ENCODE measurements around the gene ZNF436.

Gene ZNF436

DNA sequence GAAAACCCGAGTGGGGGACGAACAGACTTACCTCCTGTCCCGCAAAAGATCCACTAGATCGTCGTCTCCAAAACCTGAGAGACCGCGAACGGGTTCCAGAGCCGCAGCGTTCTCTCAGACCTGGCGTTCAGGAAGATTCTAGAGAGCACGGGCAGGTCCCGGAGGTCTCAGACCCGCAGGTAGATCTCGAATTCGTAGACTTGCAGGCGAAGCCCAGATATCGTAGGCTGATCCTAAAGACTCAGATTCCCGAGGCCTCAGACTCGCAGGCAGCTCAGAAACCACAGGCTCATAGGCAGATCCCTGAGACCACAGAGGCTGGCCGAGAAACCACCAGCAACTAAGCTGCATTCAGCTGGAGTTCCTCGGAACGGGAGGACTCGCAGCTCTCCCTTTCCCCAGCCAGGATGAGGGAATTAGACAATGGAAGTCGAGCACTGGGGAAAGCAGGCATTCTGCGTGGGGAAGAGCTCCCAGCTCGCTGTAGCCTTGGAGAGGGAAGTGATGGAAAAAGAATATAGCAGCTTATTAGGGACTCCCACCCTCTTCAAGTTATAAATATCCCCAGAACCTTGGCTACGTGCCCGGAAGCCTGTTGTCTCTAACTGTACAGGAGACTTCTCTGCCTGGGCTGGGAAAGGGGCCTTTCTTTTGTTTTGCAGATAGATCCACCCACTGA lies at the start of gene ZNF436:
TSS of gene ZNF436 (minus strand) at position 502 of the 679 bp plus-strand sequence. CDS start 1,831 bp downstream, outside the sequence.
- peak; percentile 25 for DNase-seq

DNA sequence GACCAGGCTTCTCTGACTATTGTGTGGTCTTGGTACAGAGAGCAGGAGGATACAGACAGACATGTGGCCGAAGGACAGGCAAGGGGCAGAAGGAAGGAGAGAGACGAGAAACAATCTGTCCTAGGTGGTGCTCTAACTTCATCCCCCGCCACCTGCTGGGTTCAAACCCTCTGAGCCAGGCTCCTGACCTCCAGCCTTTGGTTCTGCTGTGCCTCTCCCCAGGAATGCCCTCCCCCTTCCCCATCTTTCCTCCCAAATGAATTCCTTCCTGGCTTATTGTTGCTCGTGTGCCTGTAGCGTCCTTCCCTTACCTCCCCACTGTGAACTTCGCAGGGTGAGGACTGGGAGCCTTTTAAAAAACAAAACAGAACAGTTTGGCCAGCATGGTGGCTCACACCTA lies 49.5 kb upstream of the ZNF436 start:
- no peak for DNase-seq

DNA sequence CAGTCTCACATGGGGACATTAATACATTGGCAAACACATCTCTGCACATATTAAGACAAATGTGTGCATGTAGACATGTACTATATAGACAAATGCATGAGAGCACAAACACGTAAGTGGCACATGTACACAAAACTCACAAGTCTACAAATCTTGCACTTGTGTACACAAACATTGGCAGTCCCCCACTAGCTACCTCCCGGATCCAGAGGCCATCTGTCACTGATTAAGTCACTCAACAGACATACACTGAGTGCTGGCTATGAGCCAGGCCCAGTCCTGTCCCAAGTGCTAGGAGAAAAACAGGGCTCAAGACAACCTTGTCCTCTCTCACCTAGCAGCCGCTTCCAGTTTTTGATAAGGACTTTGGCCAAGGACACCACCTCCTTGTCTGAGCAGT lies 47.9 kb upstream of the ZNF436 start:
- DNase-seq: no peak

- no peak for DNase-seq
Observed at GRCh38 chr1:23416964-23417363, 47.3 kb upstream of the ZNF436 start.

DNA sequence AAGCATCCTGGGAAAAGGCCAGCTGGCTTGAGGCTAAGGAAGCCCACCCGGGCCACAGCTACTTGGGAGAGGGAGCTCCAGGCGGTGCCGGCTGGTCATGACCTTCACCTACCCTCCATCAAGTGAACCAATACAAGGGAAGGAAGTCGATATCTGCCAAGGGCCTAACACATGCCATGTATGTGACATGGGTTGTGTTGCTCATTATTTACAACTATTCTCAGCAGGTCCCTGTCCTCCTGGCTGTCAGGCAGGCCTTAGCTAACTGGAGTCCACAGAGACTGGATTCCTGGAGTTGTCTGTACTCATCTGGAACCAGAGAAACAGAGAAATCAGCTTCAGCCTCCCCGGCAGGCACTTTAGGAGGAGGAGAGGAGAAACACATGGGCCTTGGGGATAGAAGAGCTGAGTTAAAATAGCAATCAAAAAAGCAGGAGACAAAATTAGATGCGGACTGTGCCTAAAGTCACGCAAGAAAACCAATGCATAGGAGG lies 39.2 kb upstream of the ZNF436 start:
- DNase-seq: no peak

GRCh38 chr1:23407016-23407630 lies 37.5 kb upstream of the ZNF436 start:
- no peak for DNase-seq

GRCh38 chr1:23405946-23406345 lies 36.3 kb upstream of the ZNF436 start:
- DNase-seq: no peak

GRCh38 chr1:23403735-23404486 lies 34.3 kb upstream of the ZNF436 start:
- DNase-seq: peak; percentile 79

GRCh38 chr1:23403355-23403734 lies 33.7 kb upstream of the ZNF436 start:
- DNase-seq: no peak

DNA sequence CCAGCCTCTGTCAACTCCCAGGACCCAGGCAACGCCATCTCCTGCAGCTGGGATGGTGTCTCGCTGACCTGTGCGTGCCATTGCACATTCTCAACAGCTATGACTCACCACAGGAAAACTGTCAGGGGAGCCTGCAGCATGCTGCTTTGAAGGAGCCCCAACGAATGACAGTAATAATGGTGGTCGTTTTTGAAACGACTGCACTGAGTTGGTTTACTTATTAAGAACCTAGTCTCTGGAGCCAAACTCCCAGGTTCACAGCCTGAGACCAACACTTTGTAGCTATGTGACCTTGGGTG lies 33.4 kb upstream of the ZNF436 start:
- no peak for DNase-seq

DNA sequence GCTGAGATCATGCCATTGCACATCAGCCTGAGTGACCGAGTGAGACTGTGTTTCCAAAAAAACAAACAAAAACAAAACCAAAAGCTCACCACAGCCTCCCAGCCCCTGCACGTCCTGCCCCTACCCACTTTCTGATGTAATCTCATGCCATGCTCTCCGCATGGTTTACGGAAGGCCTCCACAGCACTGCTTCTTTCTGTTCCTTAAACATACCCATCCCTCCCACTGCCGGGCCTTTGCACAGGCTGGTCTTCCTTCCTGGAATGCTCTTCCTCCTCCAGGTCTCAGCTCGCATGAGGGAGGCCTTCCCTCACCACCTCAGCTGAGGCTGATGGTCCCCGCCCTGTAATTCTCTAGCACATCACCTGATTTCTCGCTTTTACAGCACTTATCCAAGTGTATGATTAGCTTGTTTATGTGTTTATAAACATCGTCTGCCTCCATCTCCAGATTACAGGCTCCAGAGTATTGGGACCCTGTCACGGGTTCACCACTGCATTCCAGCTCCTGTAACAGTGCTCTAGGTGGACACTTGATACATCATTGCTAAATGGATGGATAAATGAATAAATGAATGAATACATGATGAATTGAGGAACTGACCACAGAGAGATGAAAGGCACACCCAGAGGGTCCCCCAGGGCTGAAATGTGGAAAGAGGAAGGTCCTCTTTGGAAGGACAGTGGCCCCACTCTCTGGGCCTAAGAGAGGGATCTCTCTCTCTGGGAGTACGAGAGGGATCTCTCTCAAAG lies 32.8 kb upstream of the ZNF436 start:
- DNase-seq: no peak

GRCh38 chr1:23401313-23401712 lies 31.7 kb upstream of the ZNF436 start:
- DNase-seq: no peak

GRCh38 chr1:23400324-23401114 lies 30.9 kb upstream of the ZNF436 start:
- DNase-seq: no peak

DNA sequence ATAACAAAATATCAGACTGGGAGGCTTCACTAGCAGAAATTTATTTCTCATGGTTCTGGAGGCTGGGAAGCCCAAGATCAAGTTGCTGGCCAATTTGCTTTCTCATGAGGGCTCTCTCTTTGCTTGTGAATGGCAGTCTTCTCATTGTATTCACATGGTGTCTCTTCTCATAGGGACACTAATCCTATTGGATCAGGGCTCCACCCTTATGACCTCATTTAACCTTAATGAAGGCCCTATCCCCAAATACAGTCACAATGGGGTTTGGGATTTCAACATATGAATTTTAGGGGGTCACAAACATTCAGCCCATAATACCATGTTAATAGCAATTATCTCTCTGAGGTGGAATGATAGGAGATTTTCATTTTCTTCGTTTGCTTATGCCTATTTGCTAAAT lies 29.6 kb upstream of the ZNF436 start:
- DNase-seq: no peak

DNA sequence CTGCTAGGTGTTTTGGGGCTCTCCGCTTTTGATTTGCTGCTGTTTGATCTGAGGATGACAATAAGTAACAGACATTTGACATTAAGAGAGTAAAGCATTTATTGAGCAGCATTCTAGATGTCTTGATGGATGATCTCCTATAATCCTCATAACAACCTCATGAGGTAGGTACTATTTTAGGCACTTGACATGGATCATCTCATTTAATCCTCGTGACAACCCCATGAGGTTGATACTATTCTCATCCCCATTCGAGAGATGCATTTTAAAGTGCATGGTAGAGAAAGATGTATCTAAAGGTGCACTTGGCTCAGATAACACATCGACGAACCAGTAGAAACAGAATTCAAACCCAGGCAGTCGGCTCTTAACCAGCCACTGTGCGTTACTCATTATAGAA lies 28.3 kb upstream of the ZNF436 start:
- DNase-seq: no peak

GRCh38 chr1:23396380-23396779 lies 26.7 kb upstream of the ZNF436 start:
- DNase-seq: no peak

GRCh38 chr1:23395849-23396248 lies 26.2 kb upstream of the ZNF436 start:
- DNase-seq: no peak

DNA sequence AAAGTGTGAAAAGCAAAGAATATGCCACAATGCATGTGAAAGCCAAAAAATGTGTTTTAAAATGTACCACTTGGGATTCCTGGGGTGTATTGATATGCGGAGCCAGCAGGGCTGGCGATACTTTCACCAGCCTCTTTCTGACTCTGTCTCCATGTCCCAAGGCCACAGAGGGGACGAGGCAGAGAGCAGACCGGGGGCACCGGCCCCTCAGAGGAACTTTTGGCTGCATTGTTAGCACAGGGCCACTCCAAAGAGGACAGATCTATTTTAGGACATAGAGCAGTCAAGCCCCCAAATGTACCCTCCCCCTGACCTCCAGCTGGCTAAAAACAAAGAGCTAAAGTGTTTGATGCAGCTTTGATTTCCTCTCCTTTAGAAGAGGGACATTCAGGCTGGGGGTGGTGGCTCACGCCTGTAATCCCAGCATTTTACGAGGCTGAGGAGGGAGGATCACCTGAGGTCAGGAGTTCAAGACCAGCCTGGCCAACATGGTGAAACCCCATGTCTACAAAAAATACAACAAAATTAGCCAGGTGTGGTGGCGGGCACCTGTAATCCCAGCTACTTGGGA lies 25.6 kb upstream of the ZNF436 start:
- no peak for DNase-seq

GRCh38 chr1:23394684-23395083 lies 25.0 kb upstream of the ZNF436 start:
- DNase-seq: no peak

- DNase-seq: no peak
Observed at GRCh38 chr1:23394181-23394580, 24.5 kb upstream of the ZNF436 start.

DNA sequence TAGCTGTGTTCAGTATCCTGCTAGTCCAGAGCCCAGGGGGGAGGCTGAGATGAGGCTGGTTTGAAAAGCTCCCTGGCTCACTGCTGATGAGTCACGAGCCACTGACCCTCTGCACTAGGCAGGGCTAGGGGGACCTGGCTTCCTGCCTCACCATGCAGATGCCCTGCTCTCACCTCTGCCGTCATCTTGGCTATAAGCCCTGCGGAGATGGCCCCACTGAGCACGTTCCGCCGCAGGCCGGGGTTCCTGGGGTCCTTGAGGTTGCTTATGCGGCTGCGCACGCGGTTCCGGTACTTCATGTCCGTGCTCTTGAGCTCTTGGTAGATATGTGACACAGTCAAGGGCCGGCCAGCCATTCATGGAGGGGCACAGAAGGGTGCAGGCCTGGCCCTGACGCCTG lies 24.1 kb upstream of the ZNF436 start:
- no peak for DNase-seq

DNA sequence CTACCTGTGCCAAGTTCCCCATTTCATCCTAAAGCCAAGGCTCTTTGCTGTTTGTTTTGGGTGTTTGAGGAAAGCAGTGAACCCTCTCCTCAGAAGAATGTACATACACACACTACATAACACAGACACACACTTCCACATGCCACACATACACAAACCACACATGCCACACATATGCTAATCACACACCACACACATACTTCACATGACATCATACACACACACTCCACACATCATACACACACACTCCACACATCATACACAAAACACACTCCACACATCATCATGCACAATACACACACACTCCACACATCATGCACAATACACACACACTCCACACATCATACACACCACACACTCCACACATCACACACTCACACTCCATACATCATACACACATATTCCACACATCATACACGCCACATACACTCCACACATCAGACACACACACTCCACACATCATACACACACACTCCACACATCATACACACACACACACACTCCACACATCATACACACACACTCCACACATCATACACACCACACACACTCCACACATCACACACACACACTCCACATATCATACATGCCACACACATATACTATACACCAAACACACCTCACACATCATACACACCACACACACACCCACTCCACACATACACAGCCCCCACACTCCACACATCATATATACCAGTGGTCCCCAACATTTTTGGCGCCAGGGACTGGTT lies 22.7 kb upstream of the ZNF436 start:
- no peak for DNase-seq
